ENCODE data around the gene CATSPER1.

The CATSPER1 gene

DNA sequence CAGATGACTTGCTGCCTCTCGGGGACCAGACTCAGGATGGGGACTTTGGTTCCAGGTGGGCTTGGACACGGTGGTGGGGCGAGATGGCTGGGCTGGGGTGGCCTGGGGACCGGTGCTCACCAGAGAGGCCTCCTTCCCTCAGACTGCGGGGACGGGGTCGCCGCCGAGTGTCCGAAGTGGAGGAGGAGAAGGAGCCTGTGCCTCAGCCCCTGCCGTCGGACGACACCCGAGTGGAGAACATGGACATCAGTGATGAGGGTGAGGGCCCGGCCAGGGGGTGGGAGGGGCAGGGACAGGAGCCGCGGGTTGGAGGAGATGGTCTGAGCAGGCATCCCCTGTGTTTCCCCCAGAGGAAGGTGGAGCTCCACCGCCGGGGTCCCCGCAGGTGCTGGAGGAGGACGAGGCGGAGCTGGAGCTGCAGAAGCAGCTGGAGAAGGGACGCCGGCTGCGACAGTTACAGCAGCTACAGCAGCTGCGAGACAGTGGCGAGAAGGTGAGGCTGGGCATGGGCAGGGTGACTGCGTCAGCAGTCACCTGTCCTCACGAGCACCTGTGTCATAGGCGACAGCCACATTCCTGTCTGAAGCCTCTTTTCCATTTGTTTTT, 58.8 kb downstream of the CATSPER1 start:
- no peak for DNase-seq

Measured in NCI-H748 treated with DMSO at 0.1 percent for 48 hours (cell line).